ENCODE data around the gene NET1.

The NET1 gene

DNA sequence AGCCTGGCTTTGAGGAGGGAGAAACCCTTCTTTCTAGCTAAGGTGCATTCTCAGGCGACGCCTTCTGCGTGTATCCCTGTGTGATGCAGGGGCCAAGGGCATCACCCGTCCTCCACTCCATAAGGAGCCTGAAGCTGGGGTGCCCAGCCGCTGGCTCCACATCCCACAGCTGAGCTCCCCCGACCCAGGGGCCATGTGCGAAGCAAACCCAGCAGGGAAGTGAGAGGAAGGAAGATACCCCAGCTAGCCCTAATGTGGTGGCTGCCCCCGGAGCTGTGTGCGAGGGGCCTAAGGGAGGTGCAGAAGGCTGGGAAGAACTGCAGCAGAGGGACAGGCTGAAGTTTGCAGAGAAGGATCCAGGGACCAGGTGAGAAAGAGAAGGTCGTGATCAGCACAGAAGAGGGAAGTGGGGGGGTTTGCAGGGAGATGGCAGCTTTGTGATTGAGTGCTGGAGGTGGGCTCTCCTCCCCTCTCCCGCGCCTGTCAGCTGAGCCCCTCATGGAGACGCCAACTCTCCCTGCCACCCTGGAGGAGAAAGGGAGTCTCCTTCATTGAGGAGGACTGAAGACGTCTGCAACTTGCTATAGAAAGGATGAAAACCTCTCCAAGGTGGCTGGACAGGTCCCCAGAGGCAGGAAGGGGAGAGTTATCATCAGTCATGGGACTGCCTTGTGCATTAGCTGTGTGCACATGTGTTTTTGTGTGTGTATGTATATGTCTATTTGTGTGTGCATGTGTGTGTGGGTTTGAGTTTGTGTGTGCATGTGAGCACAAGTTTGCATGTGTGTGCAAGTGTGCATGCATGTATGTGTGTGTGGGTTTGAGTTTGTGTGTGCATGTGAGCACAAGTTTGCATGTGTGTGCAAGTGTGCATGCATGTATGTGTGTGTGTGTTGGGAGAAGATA, 90.5 kb downstream of the NET1 start:
- no peak for DNase-seq

DNA sequence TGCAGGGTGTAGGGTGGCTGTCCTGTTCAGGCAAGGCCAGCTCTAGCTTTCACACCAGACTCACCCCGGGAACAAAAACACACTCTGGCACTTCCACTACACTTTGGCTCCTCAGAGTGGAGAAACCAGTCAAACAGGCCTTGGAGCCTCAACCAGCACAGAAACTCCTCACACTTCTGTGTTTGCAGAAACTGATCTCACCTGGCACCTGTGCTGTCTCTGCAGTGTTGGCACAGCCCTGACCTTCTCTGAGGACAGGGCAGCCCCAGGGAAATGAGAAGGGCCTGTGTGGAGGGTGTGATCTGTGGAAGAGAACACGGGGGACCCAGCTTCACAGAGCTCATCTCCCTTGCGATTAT, 91.1 kb downstream of the NET1 start:
- DNase-seq: peak; percentile 65

DNA sequence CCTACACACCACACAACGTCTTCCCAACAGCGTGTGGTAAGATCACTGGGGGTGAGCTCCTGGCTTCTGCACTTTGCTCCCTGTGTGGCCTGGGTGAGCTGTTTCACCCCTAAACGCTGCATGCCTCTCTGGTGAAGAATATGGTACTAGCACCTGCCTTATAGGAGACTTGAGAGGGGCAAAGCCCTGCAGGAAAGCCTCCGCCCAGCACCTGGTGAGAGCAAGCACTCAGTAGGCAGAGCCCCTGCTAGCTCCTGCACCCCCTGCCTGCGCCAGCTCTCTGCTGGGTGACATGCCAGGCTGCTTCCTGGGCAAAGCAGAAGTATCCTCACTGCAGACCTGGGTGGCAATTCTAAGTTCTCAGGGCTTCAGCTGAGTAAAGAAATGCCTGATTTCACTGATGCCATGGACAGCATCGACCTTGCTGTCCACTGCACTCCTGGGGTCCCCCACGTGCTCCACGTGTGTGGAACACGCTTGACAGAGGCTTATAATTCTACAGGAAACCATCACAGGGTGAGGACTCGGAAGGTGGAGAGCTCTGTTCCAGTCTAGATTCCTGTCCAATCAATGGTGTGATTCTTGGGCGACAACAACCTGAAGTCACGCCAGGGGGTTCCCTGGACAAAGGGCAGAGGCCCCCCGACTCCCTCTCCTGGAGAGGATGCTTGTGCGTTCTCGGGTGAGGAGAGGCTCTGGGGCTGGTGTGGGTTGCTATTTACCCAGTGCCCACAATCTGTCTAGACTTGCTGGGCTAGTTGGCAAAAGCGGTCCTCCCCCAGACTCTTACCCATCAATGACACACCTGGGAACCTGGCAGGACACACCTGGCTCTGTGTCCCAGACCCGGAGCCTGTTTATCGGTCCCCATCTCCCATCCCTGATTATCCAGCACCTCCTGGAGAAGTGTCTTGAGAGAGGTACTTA, 92.1 kb downstream of the NET1 start:
- DNase-seq: peak; percentile 7

DNA sequence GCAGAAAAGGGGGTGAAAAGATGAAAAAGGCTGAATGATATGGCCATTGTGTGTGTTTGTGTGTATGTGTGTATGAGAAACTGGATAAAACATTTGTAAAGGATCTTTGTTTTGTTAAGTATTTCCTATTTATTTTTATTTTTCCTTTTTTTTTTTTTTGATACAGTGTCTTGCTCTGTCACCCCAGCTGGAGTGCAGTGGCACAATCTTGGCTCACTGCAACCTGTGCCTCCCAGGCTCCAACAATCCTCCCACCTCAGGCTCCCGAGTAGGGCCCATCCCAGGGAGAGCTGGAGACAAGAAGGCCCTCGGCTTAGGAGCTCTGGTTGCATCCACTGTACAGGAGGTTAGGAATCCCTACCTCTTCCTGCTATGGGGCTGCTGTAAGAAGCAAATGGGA, 93.9 kb downstream of the NET1 start:
- no peak for DNase-seq

DNA sequence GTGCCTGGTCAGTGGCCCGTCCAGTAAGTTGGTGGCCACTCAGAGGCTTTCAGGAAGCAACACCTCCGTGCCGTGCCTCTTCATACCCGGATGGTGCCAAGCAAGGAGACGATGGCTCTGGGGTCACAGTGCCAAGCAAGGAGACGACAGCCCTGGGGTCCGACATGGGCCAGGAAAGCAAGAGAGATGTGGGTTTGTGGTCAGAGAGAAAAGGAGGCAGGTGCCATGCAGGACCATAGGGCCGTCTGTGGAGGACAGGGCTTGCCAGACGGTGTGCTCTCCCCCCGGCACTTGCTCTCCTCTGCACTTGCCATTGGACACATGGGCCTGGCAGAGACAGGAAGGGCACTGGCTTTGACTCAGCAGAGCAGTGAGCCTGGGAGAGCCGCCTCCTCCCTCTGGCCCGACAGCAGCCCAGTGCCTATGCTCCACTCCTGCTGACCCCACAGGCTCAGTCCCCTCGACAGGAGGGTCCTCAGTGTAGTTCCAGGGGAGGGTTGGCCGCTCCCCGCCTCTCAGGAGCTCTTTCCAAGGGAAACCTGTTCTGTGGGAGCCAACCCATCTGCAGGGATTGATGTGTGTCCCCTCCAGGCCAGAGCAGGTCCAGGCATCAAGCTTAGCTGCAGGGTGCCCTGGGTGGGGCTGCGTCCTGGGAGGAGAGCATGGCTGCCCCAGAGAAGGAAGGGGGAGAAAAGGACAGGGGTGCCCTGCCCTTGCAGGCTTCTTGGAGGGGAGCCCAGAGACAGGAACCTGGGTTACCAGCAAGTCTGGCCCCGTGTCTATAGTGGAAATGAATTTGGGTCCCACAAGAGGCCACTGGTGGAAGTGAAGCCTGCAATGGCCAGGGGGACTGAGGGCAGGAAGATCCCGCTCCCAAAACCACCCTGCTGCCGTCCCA, 94.6 kb downstream of the NET1 start:
- DNase-seq: no peak

DNA sequence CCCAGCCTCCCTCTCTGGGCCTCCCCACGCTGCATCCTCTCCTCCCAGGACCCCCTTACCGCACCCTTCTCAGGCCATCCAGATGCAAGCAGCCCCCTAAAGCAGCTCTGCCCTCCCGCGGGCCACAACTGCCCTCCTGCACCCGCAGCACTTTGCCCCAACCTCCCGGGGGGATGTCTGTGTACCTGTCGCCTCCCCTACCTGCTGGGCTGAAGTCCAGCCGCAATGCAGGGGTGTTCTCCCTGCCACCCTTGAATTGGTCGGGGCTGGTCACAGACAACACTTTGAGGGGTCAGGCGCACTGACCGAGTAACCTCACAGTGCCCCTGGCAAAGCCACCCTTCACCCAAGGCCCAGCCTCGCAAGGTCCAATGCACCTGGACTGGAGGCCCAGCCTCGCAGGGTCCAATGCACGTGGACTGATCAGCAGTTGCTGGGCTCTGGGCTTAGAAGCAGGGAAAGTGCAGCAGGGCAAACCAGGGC, 95.3 kb downstream of the NET1 start:
- DNase-seq: no peak

DNA sequence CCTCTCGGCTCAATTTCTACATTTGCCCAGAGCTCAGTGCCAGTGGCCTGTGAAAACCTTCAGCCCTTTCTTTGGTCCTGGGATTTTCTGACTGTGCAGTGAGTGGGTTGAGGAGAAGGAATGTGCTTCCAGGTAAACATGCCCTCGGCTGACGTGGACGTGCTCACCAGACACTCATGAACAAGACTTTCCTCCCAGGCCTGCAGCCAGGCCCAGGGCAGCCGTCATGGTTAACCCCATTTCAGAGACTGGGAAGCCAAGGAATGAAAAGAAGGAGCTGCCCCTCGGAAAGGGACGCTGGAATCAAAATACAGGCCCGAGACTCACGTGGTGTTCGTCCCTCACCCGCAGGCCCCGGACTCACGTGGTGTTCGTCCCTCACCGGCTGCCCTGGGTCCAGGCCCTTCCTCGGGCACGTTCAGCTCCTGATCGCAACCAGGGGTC, 95.8 kb downstream of the NET1 start:
- no peak for DNase-seq
